Mucosa of rectum (tissue), 2 donors: ENCODE measurements around the gene KCNT1.

Source experiments
- H3K27ac ChIP-seq, 2 donors: one replicate each; pipeline ENCODE4 v1.7.0; 2013; ENCODE audit warnings: inconsistent platforms in 2 of 2, low read depth in 2 of 2, low read length in 2 of 2
- H3K27me3 ChIP-seq, 2 donors: one replicate each; pipeline ENCODE4 v1.7.0; 2013; ENCODE audit warnings: low read length in 2 of 2; ENCODE audit not compliant: control insufficient read depth in 2 of 2, insufficient read depth in 2 of 2
- H3K36me3 ChIP-seq, 2 donors: one replicate each; pipeline ENCODE4 v1.7.0; 2013; ENCODE audit warnings: low read length in 2 of 2; ENCODE audit not compliant: control insufficient read depth in 2 of 2, insufficient read depth in 2 of 2
- H3K4me1 ChIP-seq, 2 donors: one replicate each; pipeline ENCODE4 v1.7.0; 2013; ENCODE audit warnings: low read length in 2 of 2, mild to moderate bottlenecking in 1 of 2; ENCODE audit not compliant: control insufficient read depth in 2 of 2, insufficient read depth in 2 of 2
- H3K4me3 ChIP-seq, 2 donors: one replicate each; pipeline ENCODE4 v1.7.0; 2013; ENCODE audit warnings: low read length in 2 of 2
- H3K9ac ChIP-seq, 2 donors: one replicate each; pipeline ENCODE4 v1.7.0; 2013; ENCODE audit warnings: low read length in 2 of 2, low read depth in 1 of 2, mild to moderate bottlenecking in 1 of 2
- H3K9me3 ChIP-seq, 2 donors: one replicate each; pipeline ENCODE4 v1.7.0; 2013; ENCODE audit warnings: low read length in 2 of 2; ENCODE audit not compliant: control insufficient read depth in 2 of 2
- donor health status: healthy.
- donor health status: Normal muscosa, but diverticular disease.

Gene KCNT1

GRCh38 chr9:135701959-135702721 lies at the start of gene KCNT1:
TSS of gene KCNT1 (plus strand) at chr9:135702185. CDS start at chr9:135702259, 74 bp downstream.
- H3K27me3 ChIP-seq: peaks cover 6 to 8% of the 10 kb centered on the region in 2 donors
- no peak within 1 kb of the TSS for H3K27ac ChIP-seq
- H3K36me3 ChIP-seq: no peaks in the 10 kb centered on the region
- no peaks in the 10 kb centered on the region for H3K9me3 ChIP-seq
- no peak within 1 kb of the TSS for H3K9ac ChIP-seq
- H3K4me1 ChIP-seq: no peaks in the 10 kb centered on the region
- no peak within 1 kb of the TSS for H3K4me3 ChIP-seq

GRCh38 chr9:135655317-135655716 lies 46.7 kb upstream of the KCNT1 start:
- H3K9me3 ChIP-seq: peaks cover 2 to 3% of the 10 kb centered on the region in 2 donors
- no peak overlapping the region for H3K9ac ChIP-seq
- no peak overlapping the region for H3K27ac ChIP-seq
- no peak overlapping the region for H3K4me3 ChIP-seq
- no peaks in the 10 kb centered on the region for H3K4me1 ChIP-seq
- no peaks in the 10 kb centered on the region for H3K36me3 ChIP-seq
- no peaks in the 10 kb centered on the region for H3K27me3 ChIP-seq

- H3K27ac ChIP-seq: no peak overlapping the region
- no peaks in the 10 kb centered on the region for H3K9me3 ChIP-seq
- H3K27me3 ChIP-seq: no peaks in the 10 kb centered on the region
- H3K4me1 ChIP-seq: no peaks in the 10 kb centered on the region
- H3K4me3 ChIP-seq: no peak overlapping the region
- no peak overlapping the region for H3K9ac ChIP-seq
- no peaks in the 10 kb centered on the region for H3K36me3 ChIP-seq
Measured at GRCh38 chr9:135657416-135657815, 44.6 kb upstream of the KCNT1 start.

- Histone ChIP-seq H3K9ac (no peak overlapping the region), H3K27me3 (no peaks in the 10 kb centered on the region), H3K36me3 (no peaks in the 10 kb centered on the region), H3K4me3 (no peak overlapping the region), H3K27ac (no peak overlapping the region), H3K9me3 (no peaks in the 10 kb centered on the region), H3K4me1 (no peaks in the 10 kb centered on the region)
Measured at GRCh38 chr9:135659252-135659651, 42.7 kb upstream of the KCNT1 start.

- Histone ChIP-seq H3K27ac (no peak overlapping the region), H3K9ac (no peak overlapping the region), H3K9me3 (no peaks in the 10 kb centered on the region), H3K36me3 (no peaks in the 10 kb centered on the region), H3K27me3 (no peaks in the 10 kb centered on the region), H3K4me3 (no peak overlapping the region), H3K4me1 (no peaks in the 10 kb centered on the region)
Measured at GRCh38 chr9:135660407-135660806, 41.6 kb upstream of the KCNT1 start.

GRCh38 chr9:135661816-135662560 lies 40.0 kb upstream of the KCNT1 start:
- H3K9me3 ChIP-seq: no peaks in the 10 kb centered on the region
- no peaks in the 10 kb centered on the region for H3K27me3 ChIP-seq
- no peak overlapping the region for H3K9ac ChIP-seq
- no peak overlapping the region for H3K4me3 ChIP-seq
- H3K4me1 ChIP-seq: no peaks in the 10 kb centered on the region
- H3K27ac ChIP-seq: no peak overlapping the region
- H3K36me3 ChIP-seq: no peaks in the 10 kb centered on the region

GRCh38 chr9:135662758-135663450 lies 39.1 kb upstream of the KCNT1 start, which contains the start of gene LCN9:
TSS of gene LCN9 (plus strand) at chr9:135663309. CDS start at chr9:135663322, 13 bp downstream.
- Histone ChIP-seq H3K36me3 (no peaks in the 10 kb centered on the region), H3K4me1 (no peaks in the 10 kb centered on the region), H3K9me3 (no peaks in the 10 kb centered on the region), H3K27ac (no peak within 1 kb of the TSS), H3K9ac (no peak within 1 kb of the TSS), H3K27me3 (no peaks in the 10 kb centered on the region), H3K4me3 (no peak within 1 kb of the TSS)

GRCh38 chr9:135663451-135663770 lies 38.6 kb upstream of the KCNT1 start:
- H3K9ac ChIP-seq: no peak overlapping the region
- H3K27ac ChIP-seq: no peak overlapping the region
- H3K4me3 ChIP-seq: no peak overlapping the region
- H3K36me3 ChIP-seq: no peaks in the 10 kb centered on the region
- H3K4me1 ChIP-seq: no peaks in the 10 kb centered on the region
- H3K9me3 ChIP-seq: no peaks in the 10 kb centered on the region
- no peaks in the 10 kb centered on the region for H3K27me3 ChIP-seq

GRCh38 chr9:135663857-135664256 lies 38.1 kb upstream of the KCNT1 start:
- Histone ChIP-seq H3K36me3 (no peaks in the 10 kb centered on the region), H3K4me1 (no peaks in the 10 kb centered on the region), H3K27ac (no peak overlapping the region), H3K9me3 (no peaks in the 10 kb centered on the region), H3K4me3 (no peak overlapping the region), H3K9ac (no peak overlapping the region), H3K27me3 (no peaks in the 10 kb centered on the region)

- Histone ChIP-seq H3K27me3 (no peaks in the 10 kb centered on the region), H3K4me1 (no peaks in the 10 kb centered on the region), H3K36me3 (no peaks in the 10 kb centered on the region), H3K9me3 (no peaks in the 10 kb centered on the region), H3K27ac (no peak overlapping the region), H3K4me3 (no peak overlapping the region), H3K9ac (no peak overlapping the region)
Measured at GRCh38 chr9:135664266-135664665, 37.7 kb upstream of the KCNT1 start.
